ENCODE data around the gene NUP88.

- no peak for TF ChIP-seq CTCF (conservative IDR thresholded peaks at IDR 0.05 in 1 of 2, IDR thresholded peaks at IDR 0.05 in 1 of 2; ENCODE audit: low read depth in 1 of 2, low read length in 2 of 2)
- no peak for TF ChIP-seq EZH2 (IDR thresholded peaks at IDR 0.05; ENCODE audit: low read length, missing control alignments)
Measured at GRCh38 chr17:5364156-5364555, 55.3 kb downstream of the NUP88 start.

All from fibroblast of lung (primary cell).